IPS-11a (cell line): Measurements from ENCODE around the gene MICALL2.
A peak's percentile ranks its signal among the peaks of the same experiment; 100 is the strongest.

Experiments used
- H3K4me3 ChIP-seq: one replicate; pipeline ENCODE4 v1.5.1; 2013; ENCODE audit warnings: low read depth, low read length, control low read depth

The MICALL2 gene

DNA sequence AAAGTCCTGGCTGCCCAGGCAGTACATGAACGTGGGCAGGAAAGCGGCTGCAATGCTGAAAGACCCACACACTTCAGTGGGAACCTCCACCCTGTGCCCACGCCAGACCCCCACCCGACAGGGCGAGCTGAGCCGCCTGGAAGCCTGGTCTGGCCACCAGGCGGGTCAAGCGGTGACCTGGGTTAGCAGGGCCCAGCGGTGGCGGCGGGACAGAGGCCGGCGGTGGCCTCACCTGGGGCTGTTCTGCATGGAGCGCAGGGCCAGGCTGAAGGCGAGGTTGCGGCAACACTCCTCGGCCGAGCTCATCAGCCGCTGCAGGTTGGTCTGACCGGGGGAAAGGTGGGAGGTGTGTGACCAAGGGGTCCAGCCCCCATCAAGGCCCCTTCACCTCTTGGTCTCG lies 11.6 kb upstream of the MICALL2 start:
- H3K4me3 ChIP-seq, result no peak overlapping the region

- H3K4me3 ChIP-seq, result no peak overlapping the region
Observed at GRCh38 chr7:1468643-1469298, 9.5 kb upstream of the MICALL2 start.

DNA sequence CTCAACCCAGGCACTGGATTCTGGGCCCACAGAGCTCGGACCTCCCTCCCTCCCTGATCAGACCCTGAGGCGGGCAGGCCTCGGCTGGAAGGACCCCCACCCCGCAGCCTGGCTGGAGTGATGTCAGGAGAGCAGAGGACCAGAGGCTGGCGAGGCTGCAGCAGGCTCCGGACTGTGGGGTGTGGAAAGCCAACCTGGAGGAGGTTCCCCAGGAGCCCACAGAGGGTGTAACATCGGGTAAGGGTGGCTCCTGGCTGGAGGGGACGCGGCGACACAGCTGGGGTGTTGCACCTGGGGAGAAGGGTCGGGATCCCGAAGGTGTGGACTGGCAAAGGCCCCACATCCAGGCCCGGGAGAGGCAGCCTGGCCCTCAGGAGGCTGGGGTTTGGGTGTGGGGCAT lies 8.9 kb upstream of the MICALL2 start:
- no peak overlapping the region for H3K4me3 ChIP-seq

- no peak overlapping the region for H3K4me3 ChIP-seq
Observed at GRCh38 chr7:1466524-1467271, 7.4 kb upstream of the MICALL2 start.

DNA sequence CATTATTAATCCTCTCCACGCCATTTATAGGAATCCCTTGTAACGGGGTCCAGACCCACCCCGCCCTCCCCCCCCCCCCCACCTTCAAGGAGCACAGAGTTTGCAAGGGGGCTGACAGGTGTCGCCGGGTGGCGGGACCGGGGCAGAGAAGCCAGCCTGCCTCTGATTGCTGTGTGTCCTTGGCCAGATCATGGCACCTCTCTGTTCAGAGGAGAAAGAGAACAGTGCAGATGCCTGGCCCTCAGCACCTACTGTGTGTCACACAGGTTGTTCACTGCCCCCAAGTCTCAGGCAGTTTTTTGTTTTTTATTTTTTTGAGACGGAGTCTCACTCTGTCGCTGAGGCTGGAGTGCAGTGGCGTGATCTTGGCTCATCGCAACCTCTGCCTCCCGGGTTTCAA lies 5.4 kb upstream of the MICALL2 start:
- H3K4me3 ChIP-seq, result no peak overlapping the region

- H3K4me3 ChIP-seq, result no peak overlapping the region
Observed at GRCh38 chr7:1463676-1464223, 4.5 kb upstream of the MICALL2 start.

DNA sequence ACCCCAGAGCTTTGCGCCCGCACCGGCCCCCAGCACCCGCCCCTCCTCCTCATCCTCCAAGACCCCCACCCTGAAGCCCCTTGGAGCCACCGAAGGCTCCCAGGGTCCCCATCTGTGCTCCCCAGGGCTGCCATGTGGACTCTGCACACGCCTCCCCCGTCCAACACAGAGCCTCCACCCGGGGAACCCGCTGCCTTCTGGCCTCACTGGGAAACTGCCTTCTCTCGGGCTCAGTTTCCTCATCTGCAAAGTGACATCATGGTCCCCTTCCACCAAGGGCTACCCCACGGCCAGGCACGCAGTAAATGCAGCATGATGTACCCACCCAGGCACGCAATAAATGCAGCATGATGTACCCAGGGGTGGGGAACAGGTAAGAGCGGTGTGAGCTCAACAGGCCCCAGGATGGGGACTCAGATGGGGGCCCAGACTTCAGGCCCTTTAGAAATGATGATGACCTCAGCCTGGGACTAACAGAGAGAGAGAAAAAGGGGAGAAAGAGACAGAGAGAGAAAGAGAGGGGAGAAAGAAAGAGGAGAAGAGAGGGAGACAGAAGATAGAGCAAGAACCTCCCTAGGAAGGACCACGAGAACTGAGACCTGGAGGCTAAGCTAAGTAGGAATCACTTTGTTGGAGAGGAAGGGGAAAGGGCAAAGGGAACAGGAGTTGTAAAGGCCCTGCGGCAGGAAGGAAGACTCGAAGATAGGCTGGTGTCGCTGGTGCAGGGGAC lies 2.5 kb upstream of the MICALL2 start:
- no peak overlapping the region for H3K4me3 ChIP-seq

DNA sequence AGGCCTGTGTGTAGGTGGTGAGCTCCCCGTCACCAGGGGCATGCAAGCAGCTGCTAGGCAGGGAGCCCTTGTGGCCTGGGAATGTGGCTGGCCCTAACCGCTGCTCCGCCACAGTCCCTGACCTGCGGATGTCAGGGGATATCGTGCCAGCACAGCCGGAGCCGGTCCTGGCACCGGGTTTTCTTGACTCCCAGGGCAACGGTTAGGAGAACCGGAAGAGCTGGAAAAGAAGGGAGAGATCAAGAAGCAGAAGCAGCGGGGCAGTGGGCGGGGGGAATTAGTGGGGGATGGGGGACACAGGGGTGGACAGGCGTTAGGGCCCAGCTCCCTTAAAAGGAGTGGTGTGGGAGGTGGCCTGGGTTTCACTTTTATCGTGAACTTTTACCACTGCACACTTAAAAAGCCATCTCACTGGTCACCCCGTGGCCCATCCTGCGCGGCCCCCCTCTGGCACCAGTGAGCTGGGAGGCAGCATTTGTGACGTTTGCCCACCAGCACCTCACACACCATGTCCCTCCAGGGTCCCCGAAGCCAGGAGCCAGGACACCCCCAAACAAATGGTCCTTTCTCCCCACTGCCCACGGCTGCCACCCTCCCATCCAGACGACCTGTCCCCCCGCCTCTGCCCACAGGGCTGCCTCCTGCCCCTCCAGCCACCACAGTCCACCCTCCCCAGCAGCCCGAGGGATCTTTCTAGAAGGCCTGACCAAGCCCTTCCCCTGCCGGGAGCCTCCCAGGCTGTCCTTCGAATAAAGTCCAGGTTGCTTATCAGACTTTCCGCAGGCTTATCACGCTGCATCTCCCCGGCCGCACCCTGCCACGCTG lies 1.8 kb upstream of the MICALL2 start:
- no peak overlapping the region for H3K4me3 ChIP-seq

GRCh38 chr7:1459920-1460820 lies 900 bp upstream of the MICALL2 start:
- H3K4me3 ChIP-seq, result no peak overlapping the region

DNA sequence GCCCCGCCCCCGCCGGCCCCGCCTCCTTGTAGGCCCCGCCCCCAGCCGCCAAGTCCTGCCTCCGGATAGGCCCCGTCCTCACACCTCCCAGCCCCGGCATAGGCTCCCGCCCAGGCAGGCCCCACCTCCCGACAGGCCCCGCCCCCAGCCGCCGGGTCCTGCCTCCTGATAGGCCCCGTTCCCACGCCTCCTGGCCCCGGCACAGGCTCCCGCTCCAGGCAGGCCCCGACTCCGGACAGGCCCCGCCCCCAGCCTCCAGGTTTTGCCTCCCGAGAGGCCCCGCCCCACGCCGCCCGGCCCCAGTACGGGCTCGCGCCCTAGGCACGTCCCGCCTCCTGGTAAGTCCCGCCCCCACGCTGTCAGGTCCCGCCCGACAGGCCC lies 232 bp upstream of the MICALL2 start:
- no peak overlapping the region for H3K4me3 ChIP-seq

DNA sequence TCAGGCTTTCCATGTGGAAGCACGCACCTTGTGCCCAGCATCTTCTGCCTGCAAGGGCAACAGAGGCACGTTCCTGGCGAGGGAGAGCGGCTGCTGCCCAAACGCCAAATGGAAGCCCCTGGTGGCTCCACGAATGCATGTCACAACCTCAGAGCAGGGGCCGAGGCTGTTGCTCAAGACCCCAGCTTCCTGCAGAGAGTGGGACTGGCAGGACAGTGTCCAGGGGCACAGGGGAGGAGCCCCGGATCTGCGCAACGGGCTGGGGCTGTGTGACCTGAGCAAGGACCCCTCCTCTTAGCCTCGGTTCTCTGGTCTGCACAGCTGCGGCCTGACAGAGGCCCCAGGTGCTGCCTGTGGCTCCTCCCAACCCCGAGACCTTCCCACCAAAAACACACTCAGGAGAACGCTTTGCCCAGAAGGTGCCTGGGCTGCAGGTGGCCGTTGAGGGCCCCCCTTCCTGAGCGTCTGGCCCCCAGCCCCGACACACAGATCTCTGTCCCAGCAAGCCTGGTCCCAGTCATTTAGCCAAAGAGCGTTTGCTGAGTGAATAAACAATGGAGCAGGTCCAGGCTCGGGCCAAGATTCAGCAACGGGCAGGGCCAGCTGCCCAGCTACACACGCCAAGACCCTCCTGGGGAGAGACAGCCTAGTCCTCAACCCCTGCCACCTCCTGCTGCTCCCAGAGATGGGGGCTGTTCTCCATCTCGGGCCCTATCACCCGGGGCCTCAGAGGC lies 1.2 kb downstream of the MICALL2 start:
- H3K4me3 ChIP-seq, result peak overlapping the region; percentile 13

DNA sequence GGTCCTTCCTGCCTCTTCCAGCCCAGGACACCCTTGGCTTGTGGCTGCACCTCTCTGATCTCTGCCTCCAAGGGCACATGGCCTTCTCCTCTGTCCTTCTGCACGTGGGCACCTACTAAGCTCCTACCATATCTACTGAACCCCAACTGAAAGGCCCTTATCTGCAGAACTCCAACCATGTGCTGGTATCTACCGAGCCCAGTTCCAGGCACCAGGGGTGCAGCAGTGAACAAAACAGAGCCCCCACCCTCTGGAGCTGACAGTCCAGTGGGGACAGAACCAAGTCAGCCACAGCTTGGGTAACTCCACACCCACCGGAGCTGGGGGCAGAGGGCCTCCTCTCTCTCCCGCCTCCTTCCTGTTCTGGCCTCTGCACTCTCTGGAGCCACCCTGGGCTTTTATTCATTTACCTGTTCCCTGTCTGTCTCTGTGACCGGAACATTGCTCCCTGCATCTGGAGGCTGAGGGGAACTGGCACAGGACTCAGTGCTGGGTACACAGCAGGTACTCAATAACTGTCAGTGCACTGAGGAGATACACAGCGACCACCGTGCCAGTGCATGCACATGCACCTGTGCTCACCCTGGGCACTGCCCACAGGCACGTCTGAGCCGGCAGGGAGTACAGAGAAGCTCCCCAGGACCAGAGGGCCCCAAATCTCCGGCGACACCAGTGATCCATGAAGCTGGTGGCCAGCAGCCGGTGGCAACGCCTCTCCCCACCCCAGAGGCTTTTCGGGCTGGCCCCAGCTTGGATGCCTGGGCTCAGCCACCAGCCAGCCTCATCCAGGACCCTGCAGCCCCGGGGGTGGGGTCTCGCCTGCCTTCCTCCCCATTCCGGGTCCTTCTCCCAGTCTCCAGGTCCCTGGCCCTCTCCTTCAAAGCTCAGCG lies 2.0 kb downstream of the MICALL2 start:
- H3K4me3 ChIP-seq, result no peak overlapping the region

GRCh38 chr7:1455955-1456354 lies 3.3 kb downstream of the MICALL2 start:
- H3K4me3 ChIP-seq, result no peak overlapping the region

DNA sequence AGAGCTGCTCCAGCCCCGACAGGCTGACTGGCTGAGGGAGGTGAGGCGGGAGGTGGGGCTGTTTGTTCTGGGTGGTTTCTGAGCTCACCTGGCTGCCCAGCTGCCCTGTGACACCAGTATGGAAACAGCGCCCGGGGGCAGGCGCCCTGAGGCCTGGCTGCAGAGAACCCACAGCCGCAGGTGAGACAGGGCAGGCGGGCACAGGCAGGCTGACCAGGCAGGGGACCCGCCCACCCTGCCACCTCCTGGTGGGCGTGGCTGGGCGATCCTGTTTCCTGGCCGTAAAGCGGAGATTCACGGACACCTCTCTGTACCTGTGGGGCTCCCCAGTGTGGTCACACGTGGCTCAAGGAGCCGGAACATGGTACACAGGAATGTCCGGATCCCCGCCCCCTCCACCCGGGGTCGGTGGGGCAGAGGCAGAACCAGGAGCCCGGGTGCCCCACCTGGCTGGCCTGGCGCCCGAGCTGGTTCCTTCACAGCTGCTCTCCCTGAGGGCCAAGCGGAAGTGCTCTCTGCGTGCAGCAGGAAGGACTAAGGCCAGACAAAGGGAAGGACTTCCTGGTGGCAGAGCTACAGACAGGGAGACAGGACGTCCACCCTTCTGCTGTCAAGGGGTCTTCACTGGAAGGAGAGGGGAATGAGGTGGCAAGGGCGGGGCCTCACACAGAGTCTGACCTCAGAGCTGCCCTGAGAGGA lies 3.9 kb downstream of the MICALL2 start:
- H3K4me3 ChIP-seq, result no peak overlapping the region

GRCh38 chr7:1454542-1454941 lies 4.7 kb downstream of the MICALL2 start:
- no peak overlapping the region for H3K4me3 ChIP-seq

GRCh38 chr7:1452205-1452604 lies 7.1 kb downstream of the MICALL2 start:
- H3K4me3 ChIP-seq, result no peak overlapping the region

DNA sequence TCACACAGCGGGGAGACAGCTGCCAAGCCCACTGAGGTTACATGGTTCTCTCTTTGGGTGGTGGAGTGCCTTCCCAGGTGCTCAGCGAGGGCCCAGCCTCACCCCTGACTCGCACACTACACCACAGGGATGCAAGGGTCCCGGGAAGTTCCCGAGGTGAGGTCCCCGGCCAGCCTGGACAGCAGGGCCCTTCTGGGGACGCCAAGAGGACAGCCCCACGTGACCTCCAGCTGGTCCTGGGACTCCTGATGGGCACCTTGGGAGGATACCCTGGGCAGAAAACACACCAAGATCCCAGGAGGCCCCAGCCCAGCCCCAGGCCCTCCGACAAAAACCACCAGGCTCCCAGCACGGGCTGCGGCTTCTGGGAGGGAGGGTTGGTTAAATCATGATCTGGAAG lies 8.3 kb downstream of the MICALL2 start:
- no peak overlapping the region for H3K4me3 ChIP-seq

GRCh38 chr7:1450431-1450830 lies 8.8 kb downstream of the MICALL2 start:
- H3K4me3 ChIP-seq, result no peak overlapping the region
